CD4-positive, alpha-beta T cell treated with Interleukin-12 subunit alpha and Interleukin-12 subunit beta, for 1 hour (primary cell): ENCODE data around the gene ITPKC.
"Not testable (repeated sequence)": the region's sequence is repeated elsewhere in the genome, so short reads cannot be mapped to it uniquely, and the experiment has no call there.

Experiments used
- DNase-seq: peaks from one replicate; pipeline ENCODE4 v3.0.0-alpha.2; 2020

Gene ITPKC

GRCh38 chr19:40742477-40742876 lies 25.6 kb downstream of the ITPKC start:
- DNase-seq, result no peak

GRCh38 chr19:40742886-40743285 lies 26.0 kb downstream of the ITPKC start:
- no peak for DNase-seq

GRCh38 chr19:40743926-40744325 lies 27.0 kb downstream of the ITPKC start:
- DNase-seq, result no peak

- peak; percentile 42 for DNase-seq
These were observed 27.9 kb downstream of the ITPKC start for GRCh38 chr19:40744554-40745401.

- no peak for DNase-seq
These were observed 28.5 kb downstream of the ITPKC start for GRCh38 chr19:40745402-40745780.

- DNase-seq, result no peak
These were observed 30.6 kb downstream of the ITPKC start for GRCh38 chr19:40747536-40747935.

- DNase-seq, result peak; percentile 100
These were observed 33.4 kb downstream of the ITPKC start, which contains the start of gene ACTMAP for GRCh38 chr19:40750058-40750873. TSS of gene ACTMAP (minus strand) at chr19:40750477. CDS start at chr19:40749803, 674 bp downstream.

- peak; percentile 96 for DNase-seq
These were observed 34.1 kb downstream of the ITPKC start, which contains the start of gene SNRPA for GRCh38 chr19:40750874-40751537. TSS of gene SNRPA (plus strand) at chr19:40751203. CDS start at chr19:40751409, 206 bp downstream.

- peak; percentile 24 for DNase-seq
These were observed 35.4 kb downstream of the ITPKC start for GRCh38 chr19:40752257-40752781.

GRCh38 chr19:40754611-40755247 lies 37.8 kb downstream of the ITPKC start:
- DNase-seq, result peak; percentile 30

GRCh38 chr19:40755248-40755624 lies 38.3 kb downstream of the ITPKC start:
- DNase-seq, result no peak

GRCh38 chr19:40755791-40756190 lies 38.9 kb downstream of the ITPKC start:
- no peak for DNase-seq

- DNase-seq, result peak; percentile 31
These were observed 39.7 kb downstream of the ITPKC start for GRCh38 chr19:40756502-40757110.

GRCh38 chr19:40758491-40758890 lies 41.6 kb downstream of the ITPKC start:
- no peak for DNase-seq

GRCh38 chr19:40759352-40759751 lies 42.4 kb downstream of the ITPKC start:
- DNase-seq, result no peak

- no peak for DNase-seq
These were observed 46.0 kb downstream of the ITPKC start for GRCh38 chr19:40762754-40763470.

GRCh38 chr19:40763526-40763925 lies 46.6 kb downstream of the ITPKC start:
- no peak for DNase-seq

- DNase-seq, result no peak
These were observed 47.1 kb downstream of the ITPKC start for GRCh38 chr19:40763963-40764362.

- not testable (repeated sequence) for DNase-seq
These were observed 49.5 kb downstream of the ITPKC start for GRCh38 chr19:40766385-40766784.

- no peak for DNase-seq
These were observed 52.0 kb downstream of the ITPKC start for GRCh38 chr19:40768869-40769268.
